MM.1S (cell line): ENCODE measurements around the gene ZC3H7B.

Experiments
- CTCF ChIP-seq: fragments of 300-600 bp; sonication (generic); IDR thresholded peaks from 2 replicates; pipeline ENCODE4 v1.5.1; 2016; ENCODE audit warnings: antibody characterized with exemption, low read length, mixed read lengths
- EZH2phosphoT487 ChIP-seq: fragments of 300-600 bp; sonication (generic); IDR thresholded peaks from 2 replicates; pipeline ENCODE4 v1.6.1; 2018; ENCODE audit warnings: antibody characterized with exemption, low read length

DNA sequence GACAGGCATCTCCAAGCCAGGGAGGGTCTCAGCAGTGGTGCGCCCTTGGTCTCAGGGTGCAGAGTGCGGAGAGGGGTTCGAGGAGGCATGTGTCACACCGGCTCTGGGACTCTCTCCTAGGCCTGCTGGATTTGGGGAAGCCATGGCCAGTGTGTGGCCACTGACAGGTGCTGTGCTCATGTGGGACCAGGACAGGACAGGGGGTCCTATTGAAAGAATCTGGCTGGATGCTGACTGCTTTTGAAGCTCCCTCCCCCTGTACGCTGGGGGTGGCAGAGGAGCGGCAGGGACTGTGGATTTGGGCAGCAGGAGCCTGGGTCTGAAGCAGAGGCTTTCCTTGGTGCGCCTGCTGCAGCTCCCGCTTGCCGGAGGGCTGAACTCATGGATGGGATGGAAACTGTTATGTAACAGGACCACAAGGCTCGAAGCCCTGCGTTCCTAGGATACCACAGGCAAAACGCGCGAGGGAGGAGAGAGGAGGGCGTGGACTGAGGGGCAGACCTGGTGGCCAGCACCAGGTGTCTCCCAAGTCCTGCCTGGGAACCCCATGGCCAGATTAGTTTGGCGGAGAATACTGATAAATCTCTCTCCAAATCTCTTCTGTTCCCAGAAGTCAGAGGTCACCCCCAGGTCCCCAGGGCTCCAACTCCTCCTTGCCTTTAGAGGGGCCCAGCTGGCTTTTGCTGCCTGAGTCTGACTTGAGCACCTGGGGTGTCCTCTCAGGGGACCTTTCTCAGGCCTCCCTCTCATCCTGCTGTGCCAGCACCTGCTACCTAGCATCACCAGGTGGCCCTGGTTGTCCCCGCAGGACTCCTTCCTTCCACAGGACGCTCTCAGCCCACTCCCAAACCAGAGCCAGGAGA, 66.6 kb downstream of the ZC3H7B start:
- TF ChIP-seq CTCF (no peak), EZH2phosphoT487 (no peak)
